Measurements from ENCODE around the gene SLIT1. TPM values are rescaled to one million over a fixed set of nuclear protein-coding genes. Genes with fewer than 3 reads are reported as not detected.

SLIT1 gene
- total and polyA plus RNA-seq, 7 donors, result 0.04 to 0.30 (median 0.08) TPM

DNA sequence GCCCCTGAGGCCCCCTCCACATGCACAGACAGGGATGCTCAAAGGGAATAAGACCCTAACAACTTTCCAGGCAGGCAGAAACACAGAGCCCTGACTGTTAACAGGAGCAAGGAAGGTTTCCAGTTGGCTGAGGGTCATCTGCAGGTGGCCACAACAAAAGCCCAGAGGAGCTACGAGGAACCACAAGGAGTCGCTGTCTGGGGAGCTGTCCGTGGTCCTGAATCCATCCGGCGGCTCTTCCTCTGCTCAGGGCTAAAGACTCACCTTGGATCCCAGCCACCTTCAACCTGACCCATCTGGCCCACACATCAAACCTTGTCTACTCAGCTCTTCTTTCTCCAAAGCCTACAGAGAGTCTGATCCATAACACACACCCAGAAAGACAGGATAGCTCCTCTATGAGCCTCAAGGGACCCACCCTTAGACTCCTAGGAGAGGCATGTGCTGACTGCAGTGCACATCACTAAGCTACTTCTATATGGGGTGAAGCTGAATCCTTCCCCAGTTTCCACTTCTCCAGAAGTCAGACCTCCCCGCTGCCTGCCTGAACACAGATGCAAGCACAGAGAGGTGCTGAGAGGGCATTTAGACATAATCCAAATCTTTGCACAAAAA, 104.0 kb downstream of the SLIT1 start:
- 11 to 16% (median 13%) methylated on average over 6 of the region's 6 CpGs for WGBS, 3 donors
- no peaks in the 10 kb centered on the region for H3K9me3 ChIP-seq
- DNase-seq (peak in 1 of 2 donors; percentile 69), ATAC-seq (peak; percentile 40 to 66 (median 62))
- H3K36me3 ChIP-seq (ENCODE audit: insufficient read depth in 1 of 2, low read depth in 1 of 2), result no peaks in the 10 kb centered on the region
- no peak overlapping the region for H3K27ac ChIP-seq
- no peaks in the 10 kb centered on the region for H3K27me3 ChIP-seq (ENCODE audit: insufficient read depth in 3 of 3, low read length in 2 of 3)
- H3K4me1 ChIP-seq, result no peaks in the 10 kb centered on the region
- intact Hi-C loops (cut with DNase I), result no loop called here
- TF ChIP-seq, protein P1, sequence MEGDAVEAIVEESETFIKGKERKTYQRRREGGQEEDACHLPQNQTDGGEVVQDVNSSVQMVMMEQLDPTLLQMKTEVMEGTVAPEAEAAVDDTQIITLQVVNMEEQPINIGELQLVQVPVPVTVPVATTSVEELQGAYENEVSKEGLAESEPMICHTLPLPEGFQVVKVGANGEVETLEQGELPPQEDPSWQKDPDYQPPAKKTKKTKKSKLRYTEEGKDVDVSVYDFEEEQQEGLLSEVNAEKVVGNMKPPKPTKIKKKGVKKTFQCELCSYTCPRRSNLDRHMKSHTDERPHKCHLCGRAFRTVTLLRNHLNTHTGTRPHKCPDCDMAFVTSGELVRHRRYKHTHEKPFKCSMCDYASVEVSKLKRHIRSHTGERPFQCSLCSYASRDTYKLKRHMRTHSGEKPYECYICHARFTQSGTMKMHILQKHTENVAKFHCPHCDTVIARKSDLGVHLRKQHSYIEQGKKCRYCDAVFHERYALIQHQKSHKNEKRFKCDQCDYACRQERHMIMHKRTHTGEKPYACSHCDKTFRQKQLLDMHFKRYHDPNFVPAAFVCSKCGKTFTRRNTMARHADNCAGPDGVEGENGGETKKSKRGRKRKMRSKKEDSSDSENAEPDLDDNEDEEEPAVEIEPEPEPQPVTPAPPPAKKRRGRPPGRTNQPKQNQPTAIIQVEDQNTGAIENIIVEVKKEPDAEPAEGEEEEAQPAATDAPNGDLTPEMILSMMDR (IDR thresholded peaks at IDR 0.05), result peak; percentile 38
- H3K4me3 ChIP-seq, result no peak overlapping the region

DNA sequence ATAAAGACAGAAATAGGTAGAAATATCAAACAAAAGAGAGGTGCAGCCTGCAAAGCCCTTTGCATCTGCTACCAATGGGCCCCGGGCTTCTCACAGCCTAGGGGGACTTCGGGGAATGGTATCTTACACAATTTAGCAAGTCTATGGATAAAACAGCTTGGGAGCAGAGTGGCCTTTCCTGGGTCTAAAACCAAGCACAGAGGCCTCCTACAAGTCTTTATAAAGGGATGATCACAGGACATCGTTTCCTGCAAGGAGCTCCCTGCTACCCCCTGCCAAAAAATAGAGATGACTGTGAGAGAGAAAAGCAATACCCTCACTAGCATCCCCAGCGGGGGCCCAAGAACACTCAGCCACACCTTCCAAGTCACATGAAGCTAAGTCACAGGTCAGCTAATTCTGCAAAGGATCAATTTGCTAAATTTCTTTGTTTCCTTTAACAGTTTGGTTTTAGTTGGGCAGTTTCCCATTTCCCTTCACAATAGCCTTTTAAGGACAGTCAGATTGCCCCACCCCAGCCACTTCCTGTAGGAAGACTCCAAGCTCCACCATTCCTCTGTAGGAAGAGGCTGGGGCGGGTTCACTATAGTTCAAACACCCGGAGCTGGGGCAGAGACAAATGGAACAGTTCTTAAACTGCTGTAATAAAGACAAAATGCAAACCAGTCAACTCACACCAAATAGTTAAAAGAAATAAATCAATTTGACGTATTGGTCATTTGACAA, 105.5 kb downstream of the SLIT1 start:
- Histone ChIP-seq H3K4me1 (no peaks in the 10 kb centered on the region), H3K36me3 (ENCODE audit: insufficient read depth in 1 of 2, low read depth in 1 of 2) (no peaks in the 10 kb centered on the region), H3K27ac (no peak overlapping the region), H3K9me3 (no peaks in the 10 kb centered on the region), H3K4me3 (no peak overlapping the region), H3K27me3 (ENCODE audit: insufficient read depth in 3 of 3, low read length in 2 of 3) (no peaks in the 10 kb centered on the region)
- no peak for ATAC-seq
- TF ChIP-seq, protein P1 (IDR thresholded peaks at IDR 0.05), result no peak
- intact Hi-C loops (cut with DNase I), result no loop called here
- DNase-seq, result no peak
- WGBS, 3 donors, result 58 to 61% (median 60%) methylated on average over 7 of the region's 7 CpGs

DNA sequence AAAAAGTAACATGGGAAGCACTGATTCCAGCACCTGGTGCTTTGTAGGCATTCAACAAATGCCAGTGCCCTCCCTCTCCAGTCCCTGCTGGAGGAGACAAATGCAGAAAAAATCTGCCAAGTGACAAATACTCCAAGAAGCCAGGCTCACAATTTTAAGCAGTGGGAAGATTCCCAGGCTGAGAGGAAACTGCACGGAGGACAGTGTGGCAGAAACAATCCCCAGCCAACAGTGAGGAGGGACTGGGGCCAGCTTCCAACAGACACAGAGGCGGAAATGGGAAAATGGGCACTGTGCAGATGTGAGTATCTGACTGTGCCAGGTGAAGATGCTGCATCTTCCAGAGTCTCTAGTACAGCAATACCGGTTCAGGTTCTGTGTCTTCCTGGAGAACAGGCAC, 106.3 kb downstream of the SLIT1 start:
- H3K27ac ChIP-seq, result no peak overlapping the region
- no peak for DNase-seq
- TF ChIP-seq, protein P1 (IDR thresholded peaks at IDR 0.05), result no peak
- WGBS, 3 donors, result 44 to 55% (median 50%) methylated on average over 3 of the region's 3 CpGs
- no peak for ATAC-seq
- H3K4me1 ChIP-seq, result no peaks in the 10 kb centered on the region
- no peak overlapping the region for H3K4me3 ChIP-seq
- H3K27me3 ChIP-seq (ENCODE audit: insufficient read depth in 3 of 3, low read length in 2 of 3), result no peaks in the 10 kb centered on the region
- H3K9me3 ChIP-seq, result no peaks in the 10 kb centered on the region
- H3K36me3 ChIP-seq (ENCODE audit: insufficient read depth in 1 of 2, low read depth in 1 of 2), result no peaks in the 10 kb centered on the region
- intact Hi-C loops (cut with DNase I), result no loop called here

DNA sequence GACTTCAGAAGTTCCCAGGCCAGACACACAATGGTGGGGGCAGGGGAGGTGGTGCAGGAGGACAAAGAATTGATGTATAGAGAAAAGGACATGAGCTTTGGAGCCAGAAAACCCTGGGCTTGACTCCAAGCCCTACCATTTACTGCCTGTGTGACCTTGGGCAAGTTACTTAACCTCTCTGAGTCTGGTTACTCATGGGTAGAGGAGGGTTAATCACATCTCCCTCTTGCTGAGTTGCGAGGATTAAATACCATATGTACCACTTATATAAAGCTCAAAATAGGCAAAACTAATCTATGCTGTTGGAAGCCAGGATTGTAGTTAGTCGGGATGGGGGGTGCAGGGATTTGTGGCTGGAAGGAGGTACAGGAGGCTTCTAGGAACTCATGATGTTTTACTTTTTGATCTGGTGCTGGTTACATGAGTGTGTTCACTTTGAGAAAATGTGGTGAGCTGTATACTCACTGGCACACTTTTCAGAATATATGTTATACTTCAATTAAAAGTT, 106.8 kb downstream of the SLIT1 start:
- intact Hi-C loops (cut with DNase I), result no loop called here
- no peak for DNase-seq
- ATAC-seq, result no peak
- H3K27ac ChIP-seq, result no peak overlapping the region
- H3K36me3 ChIP-seq (ENCODE audit: insufficient read depth in 1 of 2, low read depth in 1 of 2), result no peaks in the 10 kb centered on the region
- TF ChIP-seq, protein P1 (IDR thresholded peaks at IDR 0.05), result no peak
- no peaks in the 10 kb centered on the region for H3K27me3 ChIP-seq (ENCODE audit: insufficient read depth in 3 of 3, low read length in 2 of 3)
- 51 to 58% (median 58%) methylated on average over 2 of the region's 2 CpGs for WGBS, 3 donors
- H3K4me3 ChIP-seq, result no peak overlapping the region
- no peaks in the 10 kb centered on the region for H3K4me1 ChIP-seq
- no peaks in the 10 kb centered on the region for H3K9me3 ChIP-seq
